ENCODE results near the gene SMG6. TPM values are rescaled to one million over a fixed set of nuclear protein-coding genes. Genes with fewer than 3 reads are reported as not detected.
A peak's percentile ranks its signal among the peaks of the same experiment; 100 is the strongest.

Gene SMG6
- total and polyA plus RNA-seq, 2 donors (not counting 1 experiment from before 2014, with no cell fraction given), result 10.6 to 35.5 TPM

DNA sequence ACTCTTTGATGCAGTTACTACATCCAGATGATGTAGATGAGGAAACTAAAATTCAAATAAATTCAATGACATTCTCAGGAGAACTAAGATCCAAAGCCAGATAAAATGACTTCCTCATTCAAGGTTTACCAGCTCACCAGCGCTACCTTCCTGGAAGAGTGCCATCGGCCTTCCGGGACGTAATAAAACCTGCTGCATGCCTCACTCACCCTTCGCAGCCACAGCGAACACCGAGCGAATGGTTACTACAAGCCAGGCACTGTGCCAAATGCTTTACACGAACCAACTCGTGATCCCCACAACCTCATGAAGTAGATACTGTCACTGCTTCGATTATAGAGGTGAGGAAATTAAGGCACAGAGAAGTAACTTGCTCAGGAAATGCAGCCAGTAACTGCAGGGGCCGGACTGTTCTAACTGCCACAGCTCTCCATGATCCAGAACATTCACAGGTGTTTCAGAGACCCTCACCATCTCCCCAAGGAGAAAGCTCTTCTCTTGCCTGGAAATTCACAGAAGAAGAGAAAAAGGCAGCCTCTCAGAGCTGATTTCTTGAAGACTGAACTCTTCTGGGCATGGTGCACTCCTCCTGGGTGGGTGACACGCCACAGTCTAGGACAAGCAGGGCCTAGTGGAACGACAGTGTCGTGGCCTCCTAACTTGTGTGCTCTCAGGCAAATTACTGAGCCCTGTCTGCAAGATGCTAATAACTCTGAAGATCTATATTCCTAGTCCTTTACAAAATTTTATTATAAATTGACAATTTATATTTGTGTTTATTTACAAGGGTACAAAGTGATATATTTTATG is 201.9 kb downstream of the SMG6 start:
- Histone ChIP-seq H4K20me1 (ENCODE audit: control insufficient read depth, insufficient read depth, low read length, poor library complexity, severe bottlenecking) (no peaks in the 10 kb centered on the region), H3K4me1 (ENCODE audit: control insufficient read depth in 2 of 2, insufficient read depth in 2 of 2, low read length in 2 of 2) (peaks cover 7% of the 10 kb centered on the region in 2 donors), H3K4me3 (ENCODE audit: control extremely low read depth in 1 of 5, extremely low read depth in 1 of 5, insufficient read depth in 1 of 5, low read depth in 2 of 5, low read length in 4 of 5) (no peak overlapping the region), H3K9me3 (ENCODE audit: control extremely low read depth in 1 of 3, control insufficient read depth in 2 of 3, insufficient read depth in 1 of 3, low read length in 2 of 3) (no peaks in the 10 kb centered on the region), H2AFZ (ENCODE audit: insufficient read depth, low read depth, low read length, poor library complexity, severe bottlenecking) (peak overlapping the region; percentile 4), H3K36me3 (replicated peaks in 1 of 2; ENCODE audit: control extremely low read depth in 1 of 2, control insufficient read depth in 1 of 2, extremely low read depth in 1 of 2, insufficient read depth in 2 of 2, low read length in 1 of 2) (no peaks in the 10 kb centered on the region), H3K27me3 (replicated peaks in 1 of 4; ENCODE audit: control extremely low read depth in 1 of 4, control insufficient read depth in 3 of 4, insufficient read depth in 4 of 4, low read length in 3 of 4) (no peaks in the 10 kb centered on the region), H3K9ac (ENCODE audit: low read length) (no peak overlapping the region), H3K79me2 (ENCODE audit: control insufficient read depth, insufficient read depth, low read length) (no peaks in the 10 kb centered on the region), H3K27ac (ENCODE audit: low read length in 2 of 2) (no peak overlapping the region), H3K4me2 (replicated peaks; ENCODE audit: low read depth, low read length, poor library complexity, severe bottlenecking) (peak overlapping the region; percentile 9)
- H3K4me3 Mint-ChIP-seq, result no peak overlapping the region
- CTCF ChIA-PET, result interaction anchor here (1.2 kb wide), 1 partner anchor 55 kb away, joined by 3 read pairs; no protein-coding TSS in a partner anchor
- H3K9me3 Mint-ChIP-seq (ENCODE audit: insufficient read depth), result no peaks in the 10 kb centered on the region
- intact Hi-C loops (cut with micrococcal nuclease), result no loop called here
- peak overlapping the region; percentile 32 for H3K27ac Mint-ChIP-seq
- POLR2A ChIA-PET, result no interaction called here
- H3K4me1 Mint-ChIP-seq, result peaks cover 12% of the 10 kb centered on the region
- WGBS (ENCODE audit: insufficient coverage), result 24% methylated on average over 11 of the region's 15 CpGs
- peak; percentile 65 for DNase-seq
- H3K27me3 Mint-ChIP-seq, result no peaks in the 10 kb centered on the region
- TF ChIP-seq EZH2 (IDR thresholded peaks at IDR 0.05; ENCODE audit: borderline replicate concordance, insufficient read depth, low read depth, low read length, poor library complexity, severe bottlenecking), result no peak
- TF ChIP-seq, protein P1, sequence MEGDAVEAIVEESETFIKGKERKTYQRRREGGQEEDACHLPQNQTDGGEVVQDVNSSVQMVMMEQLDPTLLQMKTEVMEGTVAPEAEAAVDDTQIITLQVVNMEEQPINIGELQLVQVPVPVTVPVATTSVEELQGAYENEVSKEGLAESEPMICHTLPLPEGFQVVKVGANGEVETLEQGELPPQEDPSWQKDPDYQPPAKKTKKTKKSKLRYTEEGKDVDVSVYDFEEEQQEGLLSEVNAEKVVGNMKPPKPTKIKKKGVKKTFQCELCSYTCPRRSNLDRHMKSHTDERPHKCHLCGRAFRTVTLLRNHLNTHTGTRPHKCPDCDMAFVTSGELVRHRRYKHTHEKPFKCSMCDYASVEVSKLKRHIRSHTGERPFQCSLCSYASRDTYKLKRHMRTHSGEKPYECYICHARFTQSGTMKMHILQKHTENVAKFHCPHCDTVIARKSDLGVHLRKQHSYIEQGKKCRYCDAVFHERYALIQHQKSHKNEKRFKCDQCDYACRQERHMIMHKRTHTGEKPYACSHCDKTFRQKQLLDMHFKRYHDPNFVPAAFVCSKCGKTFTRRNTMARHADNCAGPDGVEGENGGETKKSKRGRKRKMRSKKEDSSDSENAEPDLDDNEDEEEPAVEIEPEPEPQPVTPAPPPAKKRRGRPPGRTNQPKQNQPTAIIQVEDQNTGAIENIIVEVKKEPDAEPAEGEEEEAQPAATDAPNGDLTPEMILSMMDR (IDR thresholded peaks at IDR 0.05), result no peak
- peak; percentile 39 for ATAC-seq (ENCODE audit: low read depth)

DNA sequence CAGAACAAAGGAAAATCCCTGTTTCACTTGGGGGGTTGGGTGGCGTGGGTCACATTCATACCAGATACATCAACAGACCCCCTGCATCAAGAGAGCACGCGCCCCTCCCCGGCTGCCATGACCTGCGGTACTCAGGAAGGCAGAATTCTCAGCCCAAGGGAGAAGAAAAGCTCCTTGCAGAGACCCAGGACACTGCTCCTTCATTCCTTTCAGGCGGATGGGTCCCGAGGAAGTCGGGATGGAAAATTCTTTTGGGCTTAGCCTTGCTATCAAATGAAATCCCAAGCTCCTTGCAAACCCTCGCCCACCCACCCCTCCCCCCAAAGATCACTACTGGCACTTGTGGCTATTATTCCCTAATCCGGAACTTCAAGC is 208.1 kb downstream of the SMG6 start:
- ChIA-PET CTCF (interaction anchor here (1.1 to 2.0 kb wide), 3 partner anchors 31 to 149 kb away, joined by 3 to 7 read pairs (median 3); no protein-coding TSS in a partner anchor), POLR2A (interaction anchor here (0.7 kb wide), 1 partner anchor 38 kb away, joined by 4 read pairs; no protein-coding TSS in a partner anchor)
- DNase-seq, result no peak
- Histone ChIP-seq H3K27ac (ENCODE audit: low read length in 2 of 2) (no peak overlapping the region), H3K36me3 (replicated peaks in 1 of 2; ENCODE audit: control extremely low read depth in 1 of 2, control insufficient read depth in 1 of 2, extremely low read depth in 1 of 2, insufficient read depth in 2 of 2, low read length in 1 of 2) (no peaks in the 10 kb centered on the region), H3K27me3 (replicated peaks in 1 of 4; ENCODE audit: control extremely low read depth in 1 of 4, control insufficient read depth in 3 of 4, insufficient read depth in 4 of 4, low read length in 3 of 4) (no peaks in the 10 kb centered on the region), H2AFZ (ENCODE audit: insufficient read depth, low read depth, low read length, poor library complexity, severe bottlenecking) (no peak overlapping the region), H3K4me3 (ENCODE audit: control extremely low read depth in 1 of 5, extremely low read depth in 1 of 5, insufficient read depth in 1 of 5, low read depth in 2 of 5, low read length in 4 of 5) (no peak overlapping the region), H3K79me2 (ENCODE audit: control insufficient read depth, insufficient read depth, low read length) (no peaks in the 10 kb centered on the region), H3K4me1 (ENCODE audit: control insufficient read depth in 2 of 2, insufficient read depth in 2 of 2, low read length in 2 of 2) (peaks cover 7 to 8% of the 10 kb centered on the region in 2 donors), H4K20me1 (ENCODE audit: control insufficient read depth, insufficient read depth, low read length, poor library complexity, severe bottlenecking) (no peaks in the 10 kb centered on the region), H3K9me3 (ENCODE audit: control extremely low read depth in 1 of 3, control insufficient read depth in 2 of 3, insufficient read depth in 1 of 3, low read length in 2 of 3) (no peaks in the 10 kb centered on the region), H3K9ac (ENCODE audit: low read length) (no peak overlapping the region), H3K4me2 (replicated peaks; ENCODE audit: low read depth, low read length, poor library complexity, severe bottlenecking) (no peak overlapping the region)
- Mint-ChIP-seq H3K27me3 (no peaks in the 10 kb centered on the region), H3K9me3 (ENCODE audit: insufficient read depth) (no peaks in the 10 kb centered on the region), H3K4me1 (peaks cover 6% of the 10 kb centered on the region), H3K4me3 (no peak overlapping the region), H3K27ac (no peak overlapping the region)
- 96% methylated on average over 6 of the region's 10 CpGs for whole genome bisulfite sequencing (ENCODE audit: insufficient coverage)
- no peak for TF ChIP-seq EZH2 (IDR thresholded peaks at IDR 0.05; ENCODE audit: borderline replicate concordance, insufficient read depth, low read depth, low read length, poor library complexity, severe bottlenecking)
- TF ChIP-seq, protein P1 (IDR thresholded peaks at IDR 0.05), result no peak
- no peak for ATAC-seq (ENCODE audit: low read depth)
- intact Hi-C loops (cut with micrococcal nuclease), result no loop called here

All from B cell (primary cell).